Measurements from ENCODE around the gene MAP7.

Gene MAP7

DNA sequence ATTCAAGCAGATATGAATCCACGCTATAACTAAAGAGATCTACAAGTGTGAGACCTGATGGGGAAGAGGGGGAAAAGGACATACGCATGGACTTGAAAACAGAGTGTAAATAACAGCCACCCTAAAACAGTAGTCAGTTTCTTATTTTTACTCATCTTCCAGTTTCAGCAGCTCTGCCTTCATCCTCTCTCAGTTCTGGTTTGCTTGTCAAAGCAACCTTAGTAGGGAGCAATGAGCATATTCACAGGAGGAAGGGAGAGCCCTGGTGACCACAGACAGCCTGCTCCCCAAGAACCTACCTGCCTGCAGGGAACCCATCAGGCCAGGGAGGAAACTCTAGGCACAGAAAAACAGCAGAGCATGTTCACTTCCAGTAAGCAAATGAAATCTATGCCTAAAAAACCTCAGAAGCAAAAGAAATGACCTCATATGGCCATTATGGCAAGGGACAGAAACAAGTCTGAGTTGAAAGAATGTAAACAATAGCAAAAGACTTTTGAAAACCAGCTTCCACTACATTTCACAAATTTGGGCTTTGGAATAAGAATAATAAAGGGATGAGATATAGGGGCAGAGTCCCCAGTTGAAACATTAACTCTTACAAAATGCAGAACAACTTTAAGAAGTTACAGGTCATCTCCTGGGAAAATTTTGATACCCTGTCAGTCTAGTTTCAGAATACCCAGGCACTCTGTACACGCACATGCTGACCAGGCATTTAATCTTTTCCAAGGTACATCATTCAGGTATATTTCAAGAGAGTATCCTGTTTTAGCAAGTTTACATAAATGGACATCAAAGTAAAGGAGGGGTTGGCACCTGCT lies 139.8 kb downstream of the MAP7 start:
- TF ChIP-seq, protein P1, sequence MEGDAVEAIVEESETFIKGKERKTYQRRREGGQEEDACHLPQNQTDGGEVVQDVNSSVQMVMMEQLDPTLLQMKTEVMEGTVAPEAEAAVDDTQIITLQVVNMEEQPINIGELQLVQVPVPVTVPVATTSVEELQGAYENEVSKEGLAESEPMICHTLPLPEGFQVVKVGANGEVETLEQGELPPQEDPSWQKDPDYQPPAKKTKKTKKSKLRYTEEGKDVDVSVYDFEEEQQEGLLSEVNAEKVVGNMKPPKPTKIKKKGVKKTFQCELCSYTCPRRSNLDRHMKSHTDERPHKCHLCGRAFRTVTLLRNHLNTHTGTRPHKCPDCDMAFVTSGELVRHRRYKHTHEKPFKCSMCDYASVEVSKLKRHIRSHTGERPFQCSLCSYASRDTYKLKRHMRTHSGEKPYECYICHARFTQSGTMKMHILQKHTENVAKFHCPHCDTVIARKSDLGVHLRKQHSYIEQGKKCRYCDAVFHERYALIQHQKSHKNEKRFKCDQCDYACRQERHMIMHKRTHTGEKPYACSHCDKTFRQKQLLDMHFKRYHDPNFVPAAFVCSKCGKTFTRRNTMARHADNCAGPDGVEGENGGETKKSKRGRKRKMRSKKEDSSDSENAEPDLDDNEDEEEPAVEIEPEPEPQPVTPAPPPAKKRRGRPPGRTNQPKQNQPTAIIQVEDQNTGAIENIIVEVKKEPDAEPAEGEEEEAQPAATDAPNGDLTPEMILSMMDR (IDR thresholded peaks at IDR 0.05; ENCODE audit: low read depth, low read length) = no peak
- Histone ChIP-seq H3K36me3 (no peaks in the 10 kb centered on the region), H3K4me3 (ENCODE audit: low read depth, low read length) (no peak overlapping the region), H3K9me3 (ENCODE audit: severe bottlenecking) (no peaks in the 10 kb centered on the region), H3K27ac (no peak overlapping the region), H3K27me3 (ENCODE audit: insufficient read depth, low read depth, severe bottlenecking) (no peaks in the 10 kb centered on the region)
- DNase-seq = no peak

DNA sequence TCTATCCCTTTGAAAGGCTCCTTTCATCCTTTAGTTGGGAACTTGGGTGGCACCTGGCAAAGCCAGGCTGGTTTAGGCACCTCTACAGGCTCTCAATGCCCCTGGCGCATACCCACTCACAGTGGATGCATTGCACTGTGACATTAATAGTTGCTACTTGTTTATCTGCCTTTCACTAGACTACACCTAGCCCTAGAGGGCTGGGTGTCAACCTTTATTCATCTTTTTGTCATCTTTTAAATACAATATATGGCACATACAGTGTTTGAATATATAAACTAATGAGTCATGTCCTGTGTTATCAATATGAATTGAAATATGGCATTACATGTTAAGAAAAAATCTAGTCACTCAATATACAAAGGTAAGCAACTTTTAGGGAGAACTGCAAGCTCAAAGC lies 140.6 kb downstream of the MAP7 start:
- no peak overlapping the region for H3K4me3 ChIP-seq (ENCODE audit: low read depth, low read length)
- H3K36me3 ChIP-seq = no peaks in the 10 kb centered on the region
- H3K27me3 ChIP-seq (ENCODE audit: insufficient read depth, low read depth, severe bottlenecking) = no peaks in the 10 kb centered on the region
- TF ChIP-seq, protein P1 (IDR thresholded peaks at IDR 0.05; ENCODE audit: low read depth, low read length) = no peak
- no peak for DNase-seq
- H3K27ac ChIP-seq = no peak overlapping the region
- no peaks in the 10 kb centered on the region for H3K9me3 ChIP-seq (ENCODE audit: severe bottlenecking)

DNA sequence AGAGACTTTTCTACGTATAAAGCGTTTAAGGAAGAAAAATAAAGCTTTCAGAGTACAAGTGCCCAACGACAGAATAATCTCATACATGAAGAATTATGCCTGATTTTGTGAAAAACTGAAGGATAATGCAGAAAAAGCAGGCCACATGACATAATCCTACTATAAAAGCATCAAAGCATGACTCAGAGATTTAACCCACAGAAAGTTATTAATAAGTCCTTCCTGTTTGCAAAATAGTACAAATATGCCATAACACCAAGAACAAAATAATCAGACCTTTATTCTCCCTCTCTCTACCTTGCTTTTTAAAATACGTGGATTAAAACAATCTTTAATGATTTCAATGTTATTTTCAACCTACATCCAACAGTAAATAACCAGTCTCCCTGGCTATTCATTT lies 142.0 kb downstream of the MAP7 start:
- Histone ChIP-seq H3K4me3 (ENCODE audit: low read depth, low read length) (no peak overlapping the region), H3K27me3 (ENCODE audit: insufficient read depth, low read depth, severe bottlenecking) (no peaks in the 10 kb centered on the region), H3K9me3 (ENCODE audit: severe bottlenecking) (no peaks in the 10 kb centered on the region), H3K27ac (no peak overlapping the region), H3K36me3 (no peaks in the 10 kb centered on the region)
- TF ChIP-seq, protein P1 (IDR thresholded peaks at IDR 0.05; ENCODE audit: low read depth, low read length) = no peak
- DNase-seq = no peak

DNA sequence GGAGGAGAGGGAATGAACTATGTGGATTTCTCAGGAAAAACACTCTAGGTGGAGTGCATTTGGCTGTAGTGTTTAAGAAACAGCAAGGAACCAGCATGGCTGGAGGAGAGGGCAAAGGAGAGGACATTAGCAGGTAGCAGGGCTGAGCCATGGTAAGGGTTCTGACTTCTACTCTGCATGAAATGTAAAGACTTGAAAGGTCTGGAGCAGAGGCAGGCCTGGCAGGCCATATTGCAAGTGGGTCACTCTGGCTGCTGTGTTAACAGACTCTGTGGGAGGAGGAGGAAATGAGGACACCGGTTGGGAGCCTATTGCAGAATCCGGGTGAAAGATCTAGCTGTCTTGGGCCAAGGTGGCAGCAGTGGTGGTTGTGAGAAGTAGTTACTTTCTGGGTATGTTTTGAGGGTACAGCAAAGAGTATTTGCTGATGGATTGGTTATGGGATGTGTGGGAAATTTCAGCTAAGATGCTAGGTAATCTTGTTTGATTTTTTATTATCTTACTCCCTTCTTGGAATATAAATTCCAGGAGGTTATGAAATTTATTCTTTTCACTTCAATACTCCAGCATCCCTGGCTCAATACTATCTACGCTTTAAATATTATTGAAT lies 144.7 kb downstream of the MAP7 start:
- TF ChIP-seq, protein P1 (IDR thresholded peaks at IDR 0.05; ENCODE audit: low read depth, low read length) = no peak
- Histone ChIP-seq H3K4me3 (ENCODE audit: low read depth, low read length) (no peak overlapping the region), H3K36me3 (no peaks in the 10 kb centered on the region), H3K27ac (no peak overlapping the region), H3K27me3 (ENCODE audit: insufficient read depth, low read depth, severe bottlenecking) (no peaks in the 10 kb centered on the region), H3K9me3 (ENCODE audit: severe bottlenecking) (no peaks in the 10 kb centered on the region)
- no peak for DNase-seq

DNA sequence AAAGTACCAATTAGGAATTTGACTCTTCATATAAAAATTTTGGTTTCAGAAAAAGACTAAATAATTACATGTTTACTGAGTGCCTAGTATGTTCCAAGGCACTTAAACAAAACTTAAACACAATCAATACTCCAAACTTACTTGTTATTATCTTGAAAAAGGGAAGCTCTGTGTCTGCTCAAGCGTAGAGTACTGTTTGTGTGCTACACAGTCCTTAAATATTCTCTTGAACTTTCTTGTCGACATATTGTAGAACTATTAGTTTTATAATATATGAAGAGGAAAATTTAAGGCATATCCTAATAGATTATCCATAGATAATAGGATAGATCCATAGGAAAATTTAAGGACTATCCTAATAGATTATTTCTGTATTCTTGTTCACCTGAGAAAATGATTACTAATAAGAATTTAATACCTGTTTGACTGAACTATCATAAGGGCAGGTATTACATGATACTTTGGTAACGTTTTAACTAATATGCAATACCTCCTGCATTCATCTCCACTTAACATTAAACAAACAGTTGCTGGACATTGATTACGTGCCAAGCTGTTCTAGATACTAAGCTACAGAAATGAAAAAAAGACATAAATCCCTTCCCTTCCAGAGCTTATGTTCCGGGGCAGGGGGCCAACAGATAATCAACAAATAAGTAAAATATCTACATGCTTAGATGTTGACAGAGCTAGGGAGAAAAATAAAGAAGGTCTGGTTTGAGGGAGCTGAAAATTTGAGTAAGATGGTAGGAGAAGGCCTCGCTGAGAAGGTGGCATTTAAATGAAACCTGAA lies 145.4 kb downstream of the MAP7 start:
- no peaks in the 10 kb centered on the region for H3K9me3 ChIP-seq (ENCODE audit: severe bottlenecking)
- no peak overlapping the region for H3K4me3 ChIP-seq (ENCODE audit: low read depth, low read length)
- H3K27me3 ChIP-seq (ENCODE audit: insufficient read depth, low read depth, severe bottlenecking) = no peaks in the 10 kb centered on the region
- TF ChIP-seq, protein P1 (IDR thresholded peaks at IDR 0.05; ENCODE audit: low read depth, low read length) = no peak
- no peaks in the 10 kb centered on the region for H3K36me3 ChIP-seq
- no peak for DNase-seq
- H3K27ac ChIP-seq = no peak overlapping the region

Data from WERI-Rb-1 (cell line).